Natural killer cell (primary cell): Measurements from ENCODE around the gene CD5L. TPM values are rescaled to one million over a fixed set of nuclear protein-coding genes. Genes with fewer than 3 reads are reported as not detected.
A peak's percentile ranks its signal among the peaks of the same experiment; 100 is the strongest.

Experiments used
- ATAC-seq, 3 donors: fragments of 150-1000 bp in 2 of 3; fragments of 200-7000 bp in 1 of 3; cut with Tn5 transposase; 1 replicate in 1 of 3; 2 replicates in 2 of 3; pipeline ENCODE4 v1.10.0; 2021; ENCODE audit warnings: mild to moderate bottlenecking in 2 of 3, moderate library complexity in 2 of 3
- DNase-seq, 2 donors: peaks; one replicate each; pipeline versions ENCODE4 v3.0.0 to v3.0.0-alpha.2; 2013 to 2021; ENCODE audit warnings: mixed read lengths in 1 of 2
- H3K27ac ChIP-seq: one replicate; pipeline ENCODE4 v1.5.1; 2013; ENCODE audit warnings: mild to moderate bottlenecking, low read length
- H3K27me3 ChIP-seq: one replicate; pipeline ENCODE4 v1.6.1; 2013; ENCODE audit warnings: low read length; ENCODE audit not compliant: control insufficient read depth, insufficient read depth
- H3K36me3 ChIP-seq: one replicate; pipeline ENCODE4 v1.6.1; 2013; ENCODE audit warnings: low read length; ENCODE audit not compliant: control insufficient read depth, insufficient read depth
- H3K4me1 ChIP-seq: one replicate; pipeline ENCODE4 v1.6.1; 2013; ENCODE audit warnings: low read length; ENCODE audit not compliant: control insufficient read depth, insufficient read depth
- H3K4me3 ChIP-seq: one replicate; pipeline ENCODE4 v1.5.1; 2013; ENCODE audit warnings: low read length
- H3K9me3 ChIP-seq: one replicate; pipeline ENCODE4 v1.6.1; 2013; ENCODE audit warnings: low read length; ENCODE audit not compliant: control insufficient read depth, insufficient read depth
- H3K27ac Mint-ChIP-seq, 2 donors: one replicate each; pipeline ENCODE4 v1.8.0; 2022; ENCODE audit warnings: mild to moderate bottlenecking in 2 of 2, mixed read lengths in 2 of 2, moderate library complexity in 1 of 2
- H3K27me3 Mint-ChIP-seq, 2 donors: one replicate each; pipeline ENCODE4 v1.8.0; 2022; ENCODE audit warnings: low read depth in 2 of 2, mixed read lengths in 2 of 2
- H3K36me3 Mint-ChIP-seq: one replicate; pipeline ENCODE4 v1.8.0; 2022; ENCODE audit warnings: mixed read lengths
- H3K4me1 Mint-ChIP-seq, 2 donors: one replicate each; pipeline ENCODE4 v1.8.0; 2022; ENCODE audit warnings: mixed read lengths in 2 of 2
- H3K4me3 Mint-ChIP-seq: one replicate; pipeline ENCODE4 v1.8.0; 2022; ENCODE audit warnings: mild to moderate bottlenecking, moderate library complexity, mixed read lengths
- H3K9me3 Mint-ChIP-seq, 2 donors: one replicate each; pipeline ENCODE4 v1.8.0; 2022; ENCODE audit warnings: mixed read lengths in 2 of 2
- WGBS: methylation state at CpG from one replicate; pipeline ENCODE4 v1.1.7; 2013; ENCODE audit warnings: missing lambda C conversion rate; ENCODE audit not compliant: insufficient coverage; 5-methylcytosine and 5-hydroxymethylcytosine counted together
- intact Hi-C: fragments of 100-400 bp; cut with micrococcal nuclease; formaldehyde crosslinking; loops from one replicate; pipeline ENCODE4 v1.14.2; 2022
- total RNA-seq, 4 donors: library from RNA; stranded (reverse); fragments of 120-200 nt in 1 of 4; gene quantifications; one replicate each; pipeline versions ENCODE4 v1.2.3 to v1.2.4, GENCODE V29; 2013 to 2022
- TF ChIP-seq, protein P1 (sequence below): fragments of 200-600 bp; IDR thresholded peaks from one replicate; pipeline ENCODE4 v1.8.0; 2022; ENCODE audit warnings: antibody characterized with exemption

The CD5L gene
- total RNA-seq, 3 donors from 2014 or later (not counting 1 experiment from before 2014, with no cell fraction given) = not detected

DNA sequence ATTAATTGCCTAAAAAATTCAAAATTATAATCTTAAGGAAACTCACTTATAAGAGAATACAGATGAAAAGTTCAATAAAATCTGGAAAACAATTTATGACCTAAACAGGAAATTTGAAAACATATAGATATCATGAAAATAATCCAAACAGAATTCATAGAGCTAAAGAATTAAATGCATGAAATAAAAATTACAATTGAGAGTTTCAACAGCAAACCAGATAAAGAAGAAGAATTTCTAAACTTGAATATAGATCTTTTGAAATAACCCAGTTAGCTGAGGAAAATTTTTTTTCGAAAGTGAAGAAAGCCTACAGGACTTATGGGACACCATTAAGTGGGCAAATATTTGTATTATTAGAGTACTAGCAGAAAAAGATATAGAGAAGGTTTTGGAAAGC lies 28.3 kb downstream of the CD5L start:
- DNase-seq = no peak
- intact Hi-C loops = no loop called here

DNA sequence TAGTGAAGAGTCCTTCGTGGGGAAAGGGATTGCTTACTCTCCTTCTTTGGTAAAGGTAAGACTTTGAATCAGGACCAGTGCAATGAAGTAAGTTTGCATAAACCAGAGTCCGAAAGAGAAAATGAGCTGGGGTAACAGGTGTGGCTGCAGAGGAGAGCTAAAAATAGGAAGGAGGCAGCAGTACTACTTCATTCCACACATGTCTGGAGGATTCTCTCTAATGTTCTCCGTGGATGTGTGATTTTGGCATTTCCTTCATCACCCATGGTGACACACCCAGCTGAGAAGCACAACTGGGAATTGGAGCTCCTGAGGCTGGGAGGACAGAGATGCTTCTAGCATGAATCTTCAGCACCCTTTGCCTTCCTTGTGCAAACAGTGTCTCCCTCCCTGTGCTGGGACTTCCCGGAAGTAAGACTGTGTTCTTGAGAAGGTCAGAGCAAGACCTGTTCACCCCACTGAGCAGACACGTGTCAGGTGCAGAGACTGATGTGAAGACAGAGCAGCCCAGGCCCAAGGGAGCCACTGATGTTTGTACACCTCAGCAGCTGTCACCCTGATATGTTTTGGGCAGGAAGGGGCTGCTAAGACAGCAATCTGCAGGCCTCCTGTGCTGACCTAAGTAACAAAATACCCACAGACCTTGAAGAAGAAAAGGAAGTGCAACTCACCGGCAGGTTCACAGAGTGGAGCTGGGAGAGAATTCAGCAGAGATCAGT lies 35.0 kb downstream of the CD5L start:
- Mint-ChIP-seq H3K4me1 (peaks cover 4 to 7% of the 10 kb centered on the region in 2 donors), H3K27me3 (peaks cover 10 to 15% of the 10 kb centered on the region in 2 donors), H3K27ac (no peak overlapping the region), H3K4me3 (no peak overlapping the region), H3K36me3 (no peaks in the 10 kb centered on the region), H3K9me3 (no peaks in the 10 kb centered on the region)
- Histone ChIP-seq H3K4me3 (no peak overlapping the region), H3K27me3 (no peaks in the 10 kb centered on the region), H3K36me3 (no peaks in the 10 kb centered on the region), H3K9me3 (no peaks in the 10 kb centered on the region), H3K27ac (peak overlapping the region; percentile 25), H3K4me1 (no peaks in the 10 kb centered on the region)
- peak in 2 of 3 donors; percentile 30 to 48 for ATAC-seq
- DNase-seq = no peak
- WGBS = 47% methylated on average over 6 of the region's 6 CpGs
- intact Hi-C loops = no loop called here
- TF ChIP-seq, protein P1, sequence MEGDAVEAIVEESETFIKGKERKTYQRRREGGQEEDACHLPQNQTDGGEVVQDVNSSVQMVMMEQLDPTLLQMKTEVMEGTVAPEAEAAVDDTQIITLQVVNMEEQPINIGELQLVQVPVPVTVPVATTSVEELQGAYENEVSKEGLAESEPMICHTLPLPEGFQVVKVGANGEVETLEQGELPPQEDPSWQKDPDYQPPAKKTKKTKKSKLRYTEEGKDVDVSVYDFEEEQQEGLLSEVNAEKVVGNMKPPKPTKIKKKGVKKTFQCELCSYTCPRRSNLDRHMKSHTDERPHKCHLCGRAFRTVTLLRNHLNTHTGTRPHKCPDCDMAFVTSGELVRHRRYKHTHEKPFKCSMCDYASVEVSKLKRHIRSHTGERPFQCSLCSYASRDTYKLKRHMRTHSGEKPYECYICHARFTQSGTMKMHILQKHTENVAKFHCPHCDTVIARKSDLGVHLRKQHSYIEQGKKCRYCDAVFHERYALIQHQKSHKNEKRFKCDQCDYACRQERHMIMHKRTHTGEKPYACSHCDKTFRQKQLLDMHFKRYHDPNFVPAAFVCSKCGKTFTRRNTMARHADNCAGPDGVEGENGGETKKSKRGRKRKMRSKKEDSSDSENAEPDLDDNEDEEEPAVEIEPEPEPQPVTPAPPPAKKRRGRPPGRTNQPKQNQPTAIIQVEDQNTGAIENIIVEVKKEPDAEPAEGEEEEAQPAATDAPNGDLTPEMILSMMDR = no peak

More for the DNA sequence above, 28.3 kb downstream of the CD5L start:
- Histone ChIP-seq H3K4me3 (no peak overlapping the region), H3K9me3 (peaks cover 11% of the 10 kb centered on the region), H3K27me3 (peaks cover 4% of the 10 kb centered on the region), H3K4me1 (no peaks in the 10 kb centered on the region), H3K36me3 (no peaks in the 10 kb centered on the region), H3K27ac (no peak overlapping the region)
- H3K27me3 Mint-ChIP-seq = peaks cover 16 to 24% of the 10 kb centered on the region in 2 donors
- no peak for ATAC-seq
- 100% methylated on average over 1 of the region's 1 CpG for WGBS
- H3K4me1 Mint-ChIP-seq = no peaks in the 10 kb centered on the region
- no peak overlapping the region for H3K27ac Mint-ChIP-seq
- peaks cover 14% of the 10 kb centered on the region for H3K36me3 Mint-ChIP-seq
- peaks cover 2 to 11% of the 10 kb centered on the region in 2 donors for H3K9me3 Mint-ChIP-seq
- TF ChIP-seq, protein P1 = no peak
- no peak overlapping the region for H3K4me3 Mint-ChIP-seq

DNA sequence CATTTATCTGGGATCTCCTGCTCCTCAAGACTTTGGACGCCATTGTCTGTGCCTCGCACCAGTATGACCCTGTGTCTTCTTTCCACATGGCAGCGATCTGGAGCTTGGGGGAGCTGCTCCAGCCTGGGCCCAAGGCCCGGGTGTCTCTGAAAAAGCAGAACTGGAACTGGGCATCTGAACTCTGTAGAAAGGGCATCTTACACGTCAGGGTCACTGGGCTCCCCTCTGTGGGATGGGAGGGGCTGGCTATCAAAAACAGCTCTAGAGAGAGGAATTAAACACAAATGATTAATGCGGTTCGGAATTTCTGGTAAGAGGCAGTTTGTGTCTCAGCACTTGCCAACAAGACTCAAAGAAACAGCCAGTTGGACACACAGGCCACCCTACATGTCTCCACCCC lies 37.8 kb downstream of the CD5L start:
- Histone ChIP-seq H3K27ac (no peak overlapping the region), H3K4me3 (no peak overlapping the region), H3K27me3 (no peaks in the 10 kb centered on the region), H3K36me3 (no peaks in the 10 kb centered on the region), H3K4me1 (no peaks in the 10 kb centered on the region), H3K9me3 (no peaks in the 10 kb centered on the region)
- no peak overlapping the region for H3K4me3 Mint-ChIP-seq
- peaks cover 4 to 7% of the 10 kb centered on the region in 2 donors for H3K4me1 Mint-ChIP-seq
- ATAC-seq = no peak
- TF ChIP-seq, protein P1 = no peak
- H3K27me3 Mint-ChIP-seq = peaks cover 9 to 12% of the 10 kb centered on the region in 2 donors
- WGBS = 84% methylated on average over 7 of the region's 7 CpGs
- H3K27ac Mint-ChIP-seq = no peak overlapping the region
- DNase-seq = no peak
- intact Hi-C loops = no loop called here
- no peaks in the 10 kb centered on the region for H3K36me3 Mint-ChIP-seq
- no peaks in the 10 kb centered on the region for H3K9me3 Mint-ChIP-seq

DNA sequence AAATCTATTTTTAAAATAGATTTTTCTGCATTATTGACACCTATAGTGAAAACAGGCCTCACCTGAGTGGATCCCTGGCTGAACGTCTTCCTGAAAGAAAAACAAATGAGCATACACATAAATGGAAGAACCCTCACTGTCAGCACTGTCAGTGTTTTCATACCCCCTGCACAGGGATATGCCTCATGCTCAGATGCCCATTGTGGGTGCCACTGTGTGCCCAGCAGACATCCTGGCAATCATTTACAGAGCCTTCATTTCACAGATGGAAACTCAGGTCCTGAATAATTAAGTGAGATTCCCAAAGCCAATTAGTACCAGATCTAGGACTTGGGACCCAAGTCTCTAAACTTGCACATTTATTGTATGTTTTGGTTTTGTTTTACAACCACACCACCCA lies 41.6 kb downstream of the CD5L start:
- TF ChIP-seq, protein P1 = no peak
- Mint-ChIP-seq H3K4me1 (no peaks in the 10 kb centered on the region), H3K4me3 (no peak overlapping the region), H3K9me3 (no peaks in the 10 kb centered on the region), H3K27me3 (peaks cover 0 to 2% of the 10 kb centered on the region in 2 donors), H3K27ac (no peak overlapping the region), H3K36me3 (no peaks in the 10 kb centered on the region)
- intact Hi-C loops = no loop called here
- ATAC-seq = no peak
- no peaks in the 10 kb centered on the region for H3K4me1 ChIP-seq
- H3K9me3 ChIP-seq = no peaks in the 10 kb centered on the region
- no peak for DNase-seq
- no peak overlapping the region for H3K27ac ChIP-seq
- no peaks in the 10 kb centered on the region for H3K27me3 ChIP-seq
- no peak overlapping the region for H3K4me3 ChIP-seq
- WGBS = 69% methylated on average over 1 of the region's 1 CpG
- H3K36me3 ChIP-seq = no peaks in the 10 kb centered on the region
